HG03097 (cell line): ENCODE data around the gene MRFAP1.
A peak's percentile ranks its signal among the peaks of the same experiment; 100 is the strongest.

Experiments
- ATAC-seq: cut with Tn5 transposase; IDR thresholded peaks from one replicate; pipeline ENCODE4 v1.9.1; 2021; ENCODE audit not compliant: unreplicated experiment, low FRiP score

MRFAP1 gene

DNA sequence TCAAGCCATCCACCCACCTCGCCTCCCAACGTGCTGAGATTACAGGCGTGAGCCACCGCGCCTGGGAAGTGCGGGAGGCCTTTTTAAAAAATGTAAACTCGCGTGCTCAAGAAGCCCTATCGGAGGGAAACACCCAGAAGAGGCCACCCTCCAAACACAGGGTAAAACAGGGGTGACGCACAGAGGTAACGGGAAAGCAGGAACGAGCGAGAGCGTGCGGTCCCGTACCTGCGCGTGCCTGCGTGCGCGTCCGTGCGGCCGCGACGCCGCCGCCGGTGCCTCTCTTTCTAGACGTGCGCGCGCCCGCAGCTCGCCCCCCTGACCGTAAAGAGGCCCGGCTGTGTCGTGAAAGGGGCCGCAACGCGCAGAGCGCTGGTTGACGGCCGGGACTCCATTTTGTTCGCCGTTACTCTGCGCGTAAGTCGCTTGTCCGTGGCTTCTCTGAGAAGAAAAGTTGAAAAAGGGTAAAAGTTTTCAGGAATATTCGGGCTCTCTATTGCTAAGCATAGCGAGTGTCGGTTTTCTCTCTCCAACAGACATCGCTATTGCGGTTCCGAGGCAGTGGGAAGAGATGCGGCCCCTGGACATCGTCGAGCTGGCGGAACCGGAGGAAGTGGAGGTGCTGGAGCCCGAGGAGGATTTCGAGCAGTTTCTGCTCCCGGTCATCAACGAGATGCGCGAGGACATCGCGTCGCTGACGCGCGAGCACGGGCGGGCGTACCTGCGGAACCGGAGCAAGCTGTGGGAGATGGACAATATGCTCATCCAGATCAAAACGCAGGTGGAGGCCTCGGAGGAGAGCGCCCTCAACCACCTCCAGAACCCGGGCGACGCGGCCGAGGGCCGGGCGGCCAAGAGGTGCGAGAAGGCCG, at the start of gene MRFAP1:
MRFAP1 (plus strand) TSS at position 394 of the 872 bp plus-strand sequence; CDS start at position 572, 178 bp downstream.
- peak; percentile 78 for ATAC-seq

DNA sequence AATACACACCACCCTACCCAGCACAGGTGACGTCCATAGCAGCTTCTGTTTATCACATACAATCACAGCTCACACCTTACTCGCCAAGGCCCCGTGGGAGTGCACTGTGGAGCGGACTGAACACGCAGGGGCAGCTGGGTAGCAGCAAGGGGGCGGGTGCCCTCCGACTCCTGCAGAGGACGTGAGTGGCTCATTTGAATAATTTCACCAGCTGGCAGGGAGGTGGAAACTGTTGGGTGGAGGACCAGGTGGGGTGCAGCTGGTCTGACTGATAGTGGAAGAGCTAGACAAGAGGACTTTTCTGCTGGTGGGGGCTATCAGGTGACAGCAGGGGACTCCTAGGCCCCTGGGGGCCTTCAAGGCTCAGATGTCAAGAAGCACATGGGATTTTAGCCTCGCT, 49.2 kb upstream of the MRFAP1 start:
- ATAC-seq, result no peak

DNA sequence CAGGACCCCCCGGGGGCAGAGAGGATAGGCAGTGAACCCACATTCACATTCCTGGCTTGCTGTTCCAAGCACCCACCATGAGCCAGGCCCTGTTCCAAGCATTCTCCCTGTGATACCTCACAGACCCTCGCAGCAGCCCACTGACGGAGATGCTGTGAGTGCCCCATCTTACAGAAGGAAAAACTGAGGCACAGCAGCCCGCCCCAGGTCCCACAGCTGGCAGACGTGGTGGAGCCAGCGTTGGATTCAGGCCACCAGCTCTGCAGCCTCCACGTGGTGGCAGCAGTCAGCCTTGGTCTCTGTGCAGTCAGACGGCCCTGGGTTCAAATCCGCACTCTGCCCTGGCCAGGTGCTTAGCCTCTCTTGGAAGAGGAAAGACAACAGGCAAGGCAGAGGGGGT, 48.7 kb upstream of the MRFAP1 start:
- no peak for ATAC-seq

DNA sequence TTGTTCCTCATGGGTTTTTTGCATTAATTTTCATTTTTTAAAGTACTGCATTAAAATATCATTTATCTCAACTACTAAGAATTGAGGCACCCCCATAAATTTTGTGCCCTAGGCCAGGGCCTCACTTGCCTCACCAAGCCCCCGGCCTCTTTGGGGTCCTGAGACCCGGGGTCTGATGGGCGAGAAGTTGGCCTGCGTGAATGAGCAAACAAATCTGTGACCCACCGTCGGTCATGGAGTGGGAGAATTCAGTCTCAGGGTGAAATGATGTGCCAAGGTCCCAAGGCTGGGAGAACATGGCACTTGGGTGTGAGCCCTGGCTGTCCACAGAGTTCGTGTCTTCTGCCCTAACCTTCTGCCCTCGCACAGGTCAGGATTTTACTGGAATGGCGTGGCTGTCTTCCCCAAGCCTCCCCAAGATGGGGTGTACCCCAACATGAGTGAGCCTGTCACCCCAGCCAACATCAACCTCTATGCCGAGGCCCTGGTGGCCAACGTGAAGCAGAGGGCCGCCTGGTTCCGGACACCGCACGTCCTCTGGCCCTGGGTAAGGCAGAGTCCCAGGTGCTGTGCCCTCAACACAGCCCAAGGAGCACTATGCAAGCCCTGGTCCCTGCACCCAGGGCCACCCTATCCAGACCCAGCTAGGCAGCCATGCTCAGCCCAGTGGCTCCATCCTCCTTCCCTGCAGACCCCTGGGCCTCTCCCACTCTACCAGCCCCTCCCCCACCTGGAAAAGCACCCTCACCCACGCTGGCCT, 47.5 kb upstream of the MRFAP1 start:
- ATAC-seq, result no peak

DNA sequence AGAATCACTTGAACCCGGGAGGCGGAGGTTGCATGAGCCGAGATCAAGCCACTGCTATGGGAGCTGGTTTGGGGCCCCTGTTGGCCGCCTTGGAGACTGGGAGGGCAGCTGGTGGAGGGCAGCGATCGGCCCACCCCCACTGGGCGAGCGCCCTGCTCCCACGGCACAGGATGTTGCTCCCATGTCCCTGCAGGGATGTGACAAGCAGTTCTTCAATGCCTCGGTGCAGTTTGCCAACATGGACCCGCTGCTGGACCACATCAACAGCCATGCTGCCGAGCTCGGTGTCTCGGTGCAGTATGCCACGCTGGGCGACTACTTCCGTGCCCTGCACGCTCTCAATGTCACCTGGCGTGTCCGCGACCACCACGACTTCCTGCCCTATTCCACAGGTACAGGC, 46.1 kb upstream of the MRFAP1 start:
- no peak for ATAC-seq

DNA sequence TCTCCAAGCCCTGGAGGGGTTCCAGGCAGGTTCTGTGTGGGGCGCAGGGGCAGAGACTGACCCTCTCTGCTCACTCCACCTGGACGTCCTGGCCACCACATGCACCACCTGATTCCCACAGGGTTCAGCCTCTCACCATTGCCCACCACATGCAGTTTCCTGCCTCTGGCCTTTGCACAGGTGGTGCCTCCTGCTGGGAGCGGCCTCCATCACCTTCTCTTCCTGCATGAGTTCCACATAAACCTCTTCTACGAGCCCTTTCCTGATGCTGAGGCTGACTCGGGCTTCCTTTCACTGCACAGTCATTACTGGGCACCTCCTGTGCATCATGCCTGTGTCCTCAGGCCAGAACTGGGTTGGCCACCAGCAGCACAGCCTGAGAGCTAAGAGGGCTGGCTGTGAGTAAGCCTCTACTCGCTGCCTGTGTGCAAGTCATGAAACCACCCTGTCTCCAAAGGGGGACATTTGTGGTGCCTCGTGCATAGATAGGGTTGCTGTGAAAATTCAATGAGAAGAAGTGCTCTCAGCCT, 45.6 kb upstream of the MRFAP1 start:
- ATAC-seq, result no peak

DNA sequence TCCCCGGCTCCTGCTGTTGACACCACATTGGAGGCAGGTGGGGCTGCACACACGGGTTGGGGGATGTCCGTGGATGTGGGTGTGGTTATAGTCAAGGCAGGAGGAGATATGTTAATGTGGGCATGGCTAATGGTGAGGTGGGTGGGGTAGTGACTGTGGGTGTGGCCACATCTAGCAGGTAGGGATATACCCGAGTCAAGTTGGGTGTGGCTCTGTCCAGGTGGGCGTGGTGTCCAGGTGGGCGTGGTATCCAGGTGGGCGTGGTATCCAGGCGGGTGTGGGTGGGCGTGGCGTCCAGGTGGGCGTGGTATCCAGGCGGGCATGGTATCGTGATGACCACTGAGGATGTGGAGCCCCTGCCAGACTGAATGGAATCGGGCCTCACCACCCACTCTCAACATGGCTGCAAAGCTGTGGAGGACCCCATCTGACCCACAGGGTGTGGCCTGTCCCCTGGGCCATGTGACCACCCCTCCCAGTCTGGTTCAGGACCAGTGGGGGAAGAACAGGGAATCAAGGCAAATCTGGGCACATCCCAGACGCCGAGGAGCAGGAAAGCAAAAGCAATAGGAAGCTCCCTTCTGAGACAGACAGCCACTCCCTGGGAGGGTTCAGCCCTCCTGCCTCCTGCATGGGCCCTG, 44.5 kb upstream of the MRFAP1 start:
- no peak for ATAC-seq

DNA sequence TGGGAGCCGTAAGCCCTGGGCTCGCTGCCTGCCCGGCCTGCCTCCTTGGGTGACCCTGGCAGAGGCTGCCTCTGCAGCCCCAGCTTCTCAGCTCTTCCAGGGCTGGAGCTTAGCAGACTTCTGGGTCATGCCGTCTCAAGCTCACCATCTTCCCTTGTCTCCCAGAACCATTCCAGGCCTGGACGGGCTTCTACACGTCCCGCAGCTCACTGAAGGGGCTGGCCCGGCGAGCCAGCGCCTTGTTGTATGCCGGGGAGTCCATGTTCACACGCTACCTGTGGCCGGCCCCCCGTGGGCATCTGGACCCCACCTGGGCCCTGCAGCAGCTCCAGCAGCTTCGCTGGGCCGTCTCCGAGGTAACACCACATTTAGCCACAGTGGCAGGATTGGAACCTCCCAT, 43.5 kb upstream of the MRFAP1 start:
- no peak for ATAC-seq

DNA sequence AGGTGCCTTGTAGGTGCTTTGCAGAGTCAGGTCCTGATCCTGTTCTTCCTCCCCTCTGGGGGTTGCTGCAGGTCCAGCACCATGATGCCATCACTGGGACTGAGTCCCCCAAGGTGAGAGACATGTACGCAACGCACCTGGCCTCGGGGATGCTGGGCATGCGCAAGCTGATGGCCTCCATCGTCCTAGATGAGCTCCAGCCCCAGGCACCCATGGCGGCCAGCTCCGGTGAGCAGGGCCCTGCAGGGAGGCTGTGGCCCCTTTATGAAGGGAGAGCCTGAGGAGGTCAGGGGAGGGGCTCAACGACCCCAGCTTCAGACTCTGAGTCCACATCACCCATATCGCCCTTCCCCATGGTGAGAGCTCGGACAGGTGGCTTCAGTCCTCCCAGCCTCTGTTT, 42.4 kb upstream of the MRFAP1 start:
- ATAC-seq, result no peak

DNA sequence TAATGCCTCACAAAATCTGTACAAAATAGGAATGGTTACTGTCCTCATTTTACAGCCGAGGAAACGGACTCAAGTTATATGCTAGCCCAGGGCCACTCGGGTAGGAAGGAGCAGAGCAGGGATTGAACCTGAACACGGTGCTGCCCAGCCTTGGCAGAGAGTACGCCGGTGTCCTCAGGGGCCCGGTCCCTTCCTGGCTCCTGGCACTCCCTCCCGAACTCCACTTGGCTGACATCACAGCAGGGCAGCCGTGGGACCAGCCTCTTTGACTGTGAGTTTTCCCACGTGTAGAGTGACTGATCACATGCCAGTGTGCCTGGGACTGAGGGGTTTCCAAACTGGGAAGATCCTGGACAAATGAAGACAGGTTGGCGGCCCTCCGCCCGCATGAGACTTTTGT, 41.8 kb upstream of the MRFAP1 start:
- no peak for ATAC-seq

DNA sequence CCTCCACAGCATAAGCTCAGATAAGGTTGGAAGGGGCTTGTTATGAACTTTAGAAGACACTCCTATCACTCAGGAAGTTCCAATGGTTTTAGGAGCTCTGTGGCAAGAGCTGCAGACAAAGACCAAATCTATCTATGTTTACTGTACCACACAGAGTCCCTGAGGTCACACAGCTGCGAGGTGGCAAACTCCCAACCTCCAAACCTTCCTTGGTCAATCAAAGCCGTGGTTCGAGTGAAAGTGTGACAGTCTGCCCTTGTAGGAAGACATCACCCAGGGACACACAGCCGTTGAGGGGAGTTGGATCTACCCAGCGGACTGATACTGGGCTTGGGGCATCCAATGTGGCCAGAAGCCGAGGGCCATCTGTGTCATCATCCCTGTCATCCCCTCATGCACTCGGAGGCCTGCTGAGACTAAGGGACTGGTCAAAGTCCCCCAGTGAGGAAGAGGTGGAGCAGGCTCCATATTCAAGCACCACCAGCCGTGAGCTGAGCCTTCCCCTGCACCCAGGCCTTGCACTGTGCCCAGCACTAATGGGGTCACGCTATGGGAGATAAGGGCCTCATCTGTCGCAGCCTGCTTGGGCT, 38.7 kb upstream of the MRFAP1 start:
- ATAC-seq, result no peak

DNA sequence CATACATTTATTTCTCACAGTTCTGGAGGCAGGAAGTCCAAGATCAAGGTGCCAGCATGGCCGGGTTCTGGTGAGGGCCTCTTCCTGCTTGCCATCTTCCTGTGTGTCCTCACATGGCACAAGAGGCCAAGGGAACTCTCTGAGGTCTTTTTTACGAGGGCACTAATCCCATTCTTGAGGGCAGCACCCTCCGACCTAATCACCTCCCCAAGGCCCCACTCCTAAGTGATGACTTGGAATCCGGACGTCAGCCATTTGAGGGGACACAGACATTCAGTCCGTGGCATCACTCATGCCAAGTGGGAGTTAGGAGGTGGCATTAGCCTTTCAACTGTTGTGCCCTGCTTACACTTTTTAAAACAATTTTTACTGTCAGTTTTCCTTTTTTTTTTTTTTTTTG, 38.2 kb upstream of the MRFAP1 start:
- ATAC-seq, result no peak

DNA sequence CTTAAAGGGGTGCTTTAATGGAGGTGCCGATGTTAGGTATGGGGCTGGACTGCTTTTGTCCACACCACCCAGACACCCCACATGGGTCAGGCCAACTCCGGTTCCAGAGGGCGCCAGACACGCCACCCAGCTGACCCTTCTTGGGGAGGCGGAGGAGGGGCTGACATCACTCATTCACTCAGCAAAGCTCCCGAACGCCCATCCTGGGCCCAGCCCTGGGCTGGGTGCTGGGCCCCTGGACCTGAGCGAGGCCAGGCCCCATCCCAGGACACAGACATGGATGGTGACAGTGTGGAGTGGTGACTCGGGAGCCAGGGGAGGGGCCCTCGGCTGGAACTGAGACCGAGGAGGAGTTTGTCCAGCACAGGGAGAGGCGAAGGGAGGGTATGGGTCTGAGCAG, 37.4 kb upstream of the MRFAP1 start:
- ATAC-seq, result no peak

DNA sequence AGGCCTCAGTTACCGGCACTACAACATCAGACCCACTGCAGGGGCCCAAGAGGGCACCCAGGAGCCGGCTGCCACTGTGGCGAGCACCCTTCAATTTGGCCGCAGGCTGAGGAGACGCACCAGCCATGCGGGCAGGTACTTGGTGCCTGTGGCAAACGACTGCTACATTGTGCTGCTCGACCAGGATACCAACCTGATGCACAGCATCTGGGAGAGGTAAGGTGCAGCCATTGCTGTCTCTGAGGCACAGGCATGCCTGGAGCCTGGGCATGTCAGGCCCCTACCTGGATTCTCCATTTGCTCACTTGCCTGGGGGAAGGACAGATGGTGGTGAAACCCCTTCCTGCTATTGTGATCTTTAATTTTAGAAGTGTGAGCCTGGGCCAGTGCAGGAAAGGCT, 35.4 kb upstream of the MRFAP1 start:
- ATAC-seq, result no peak

DNA sequence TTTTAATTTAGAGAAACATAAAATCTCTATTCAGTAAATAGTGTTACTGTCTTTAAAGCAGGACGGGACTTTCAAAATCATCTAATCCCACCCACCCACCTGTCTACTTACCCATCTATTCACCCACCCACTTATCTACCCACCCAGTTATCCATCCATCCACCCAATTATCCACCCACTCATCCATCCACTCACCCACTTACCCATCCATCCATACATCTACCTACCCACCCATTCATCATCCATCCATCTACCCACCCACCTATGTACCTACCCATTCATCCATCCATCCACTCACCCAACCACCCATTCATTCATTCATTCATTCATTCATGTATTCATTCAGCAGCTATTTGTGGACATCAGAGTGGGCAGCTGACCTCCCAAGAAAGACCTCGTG, 34.9 kb upstream of the MRFAP1 start:
- ATAC-seq, result no peak

DNA sequence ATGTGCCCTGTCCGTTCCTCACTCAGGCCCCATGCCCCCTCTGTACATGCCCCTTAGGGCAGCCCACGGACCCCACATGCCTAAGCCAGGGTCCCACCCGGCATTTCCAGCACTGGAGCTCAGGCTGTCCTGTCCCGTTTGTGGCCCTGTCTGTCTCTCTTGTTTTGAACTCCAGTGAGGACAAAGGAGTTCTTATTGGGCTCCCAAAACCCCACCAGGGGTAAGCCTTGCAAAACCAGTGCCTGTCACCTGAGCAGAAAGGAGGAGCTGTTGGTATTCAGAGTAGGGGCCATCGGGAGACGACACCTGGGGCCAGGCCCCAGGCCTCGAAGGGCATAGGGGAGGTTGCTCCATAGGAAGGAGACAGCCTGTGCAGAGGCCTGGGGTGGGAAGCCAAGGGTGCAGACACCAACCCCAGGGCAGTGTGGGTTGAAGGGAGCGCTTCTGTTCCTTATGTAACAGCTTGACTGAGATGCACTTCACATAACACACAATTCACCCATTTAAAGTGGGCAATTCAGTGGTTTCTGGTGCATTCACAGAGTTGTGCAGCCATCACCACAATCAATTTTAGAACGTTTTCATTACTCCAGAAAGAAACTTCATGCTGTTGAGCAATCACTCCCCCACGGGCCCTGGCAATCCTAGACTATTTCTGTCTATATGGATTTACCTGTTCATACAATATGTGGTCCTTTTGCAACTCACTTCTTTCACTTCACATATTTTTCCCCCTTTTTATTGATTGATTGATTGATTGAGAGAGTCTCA, 33.8 kb upstream of the MRFAP1 start:
- ATAC-seq, result no peak

DNA sequence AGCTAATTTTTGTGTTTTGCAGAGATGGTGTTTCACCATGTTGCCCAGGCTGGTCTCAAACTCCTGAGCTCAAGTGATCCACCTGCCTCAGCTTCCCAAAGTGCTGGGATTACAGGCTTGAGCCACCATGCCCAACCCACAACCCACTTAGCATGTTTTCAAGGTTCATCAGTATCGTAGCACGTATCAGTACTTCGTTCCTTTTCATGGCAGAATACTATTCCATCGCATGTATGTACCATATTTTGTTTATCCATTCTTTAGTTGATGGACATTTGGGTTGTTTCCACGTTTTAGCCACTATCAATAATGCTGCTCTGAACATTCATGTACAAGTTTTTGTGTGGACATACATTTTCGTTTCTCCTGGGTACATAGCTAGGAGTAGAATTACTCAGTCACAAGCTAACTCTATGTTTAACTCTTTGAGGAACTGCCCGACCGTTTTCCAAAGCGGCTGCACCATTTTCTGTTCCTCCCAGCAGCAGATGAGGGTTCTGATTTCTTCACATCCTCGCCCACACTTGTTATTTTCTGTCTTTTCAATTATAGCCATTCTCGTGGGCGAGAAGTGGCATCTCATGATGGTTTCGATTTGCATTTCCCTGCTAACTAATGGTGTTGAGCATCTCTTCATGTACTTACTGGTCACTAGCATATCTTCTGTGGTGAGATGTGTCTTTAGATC, 33.0 kb upstream of the MRFAP1 start:
- ATAC-seq, result no peak

DNA sequence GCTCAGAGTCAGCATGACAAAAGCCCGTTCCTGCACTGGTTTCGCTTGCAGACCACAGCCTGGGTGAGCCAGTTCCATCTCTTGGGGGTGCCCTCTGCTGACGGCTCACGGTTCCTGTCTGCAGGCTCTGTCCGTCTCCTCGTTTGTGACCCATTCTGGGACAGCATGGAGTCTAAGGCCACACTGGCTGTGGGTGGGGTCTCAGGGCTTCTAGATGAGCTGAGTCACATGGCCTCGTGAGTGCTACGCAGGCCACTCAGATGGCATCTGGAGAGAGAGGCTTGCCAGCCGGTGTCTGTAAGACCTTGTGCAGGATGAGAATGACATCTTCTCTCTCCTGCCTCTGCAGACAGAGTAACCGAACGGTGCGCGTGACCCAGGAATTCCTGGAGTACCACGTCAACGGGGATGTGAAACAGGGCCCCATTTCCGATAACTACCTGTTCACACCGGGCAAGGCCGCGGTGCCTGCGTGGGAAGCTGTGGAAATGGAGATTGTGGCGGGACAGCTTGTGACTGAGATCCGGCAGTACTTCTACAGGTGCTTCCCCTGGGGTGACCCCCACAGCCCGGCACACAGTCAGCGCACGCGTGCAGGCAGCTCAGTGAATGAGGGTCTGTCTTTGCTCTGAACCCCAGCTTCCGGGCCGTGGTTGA, 31.6 kb upstream of the MRFAP1 start:
- no peak for ATAC-seq
